HepG2 (cell line): Measurements from ENCODE around the gene PBX1. TPM values are rescaled to one million over a fixed set of nuclear protein-coding genes. Genes with fewer than 3 reads are reported as not detected.

Experiments
- ATAC-seq: fragments of 200-7000 bp; cut with Tn5 transposase; 3 replicates; pipeline ENCODE4 v1.9.1; 2020; ENCODE audit warnings: mild to moderate bottlenecking, moderate library complexity
- BruUV-seq: library from RNA; stranded (reverse); fragments of 400-500 nt; replicated peaks from 2 replicates; lab custom pipeline; 2021; lab: Mats Ljungman, UMichigan
- CTCF ChIA-PET: fragments of 300-600 bp; formaldehyde crosslinking; extraction: SDS; loops from one replicate; lab custom pipeline; 2021; ENCODE audit warnings: low total read pairs, inconsistent platforms, low intra/inter-chr PET ratio; lab: Yijun Ruan, JAX
- POLR2A ChIA-PET: fragments of 350-600 bp; sonication (Branson Sonifier 250); formaldehyde crosslinking; loops from one replicate; lab custom pipeline; 2020; ENCODE audit warnings: antibody characterized with exemption, inconsistent platforms; lab: Yijun Ruan, JAX
- DNase-seq: peaks from one replicate; pipeline ENCODE4 v3.0.0-alpha.2; 2015; ENCODE audit warnings: low spot score
- FAIRE-seq: peaks from 3 replicates; lab custom pipeline; 2011; peaks lifted over from hg19 to GRCh38; lab: Jason Lieb, UNC
- H2AFZ ChIP-seq: one replicate; pipeline ENCODE4 v1.6.1; 2011; ENCODE audit warnings: low read length, inconsistent platforms
- H3K27ac ChIP-seq: fragments of 300-600 bp; 3 replicates; pipeline ENCODE4 v1.8.0; 2011; ENCODE audit warnings: mixed run types, mild to moderate bottlenecking, mixed read lengths, low read length, inconsistent platforms; ENCODE audit not compliant: insufficient read depth; ENCODE audit errors: extremely low read length
- H3K27me3 ChIP-seq, 2 experiments: fragments of 200-600 bp in 1 of 2; 2 replicates in 1 of 2; 3 replicates in 1 of 2; pipeline versions ENCODE4 v1.6.0 to v1.8.0; 2011; ENCODE audit warnings: low read length in 2 of 2, mild to moderate bottlenecking in 2 of 2, moderate library complexity in 2 of 2, inconsistent platforms in 1 of 2; ENCODE audit not compliant: insufficient read depth in 2 of 2, control insufficient read depth in 1 of 2
- H3K36me3 ChIP-seq, 2 experiments: fragments of 200-600 bp in 1 of 2; replicated peaks in 1 of 2; 2 replicates in 1 of 2; 3 replicates in 1 of 2; pipeline versions ENCODE4 v1.5.1 to v1.8.0; 2011; ENCODE audit warnings: low read length in 2 of 2, inconsistent platforms in 1 of 2; ENCODE audit not compliant: insufficient read depth in 2 of 2, control insufficient read depth in 1 of 2
- H3K4me1 ChIP-seq: 2 replicates; pipeline ENCODE4 v1.5.1; 2012; ENCODE audit warnings: low read length, inconsistent platforms; ENCODE audit not compliant: insufficient read depth
- H3K4me2 ChIP-seq: 2 replicates; pipeline ENCODE4 v1.6.0; 2011; ENCODE audit warnings: low read depth, low read length, inconsistent platforms
- H3K4me3 ChIP-seq, 3 experiments: fragments of 200-600 bp in 1 of 3; sonication (generic), shearing (Covaris generic) in 1 of 3; replicated peaks in 1 of 3; 2 replicates each; pipeline ENCODE4 v1.5.1; 2011 to 2016; ENCODE audit warnings: low read length in 3 of 3, inconsistent platforms in 2 of 3, low read depth in 2 of 3, mild to moderate bottlenecking in 2 of 3, control low read depth in 1 of 3, mixed read lengths in 1 of 3; ENCODE audit not compliant: insufficient read depth in 1 of 3
- H3K79me2 ChIP-seq: one replicate; pipeline ENCODE4 v1.6.1; 2011; ENCODE audit warnings: low read length, inconsistent platforms; ENCODE audit not compliant: insufficient read depth
- H3K9ac ChIP-seq: 2 replicates; pipeline ENCODE4 v1.6.0; 2011; ENCODE audit warnings: mild to moderate bottlenecking, low read depth, low read length, inconsistent platforms; ENCODE audit not compliant: insufficient read depth
- H3K9me3 ChIP-seq: 2 replicates; pipeline ENCODE4 v1.5.1; 2012; ENCODE audit warnings: mild to moderate bottlenecking, low read length
- H4K20me1 ChIP-seq: 2 replicates; pipeline ENCODE4 v1.6.0; 2011; ENCODE audit warnings: inconsistent platforms, mild to moderate bottlenecking, low read length, moderate library complexity; ENCODE audit not compliant: insufficient read depth
- ARID2 ChIP-seq: sonication (generic); formaldehyde crosslinking; IDR thresholded peaks from 2 replicates; pipeline ENCODE4 v1.8.1; 2022; ENCODE audit warnings: mild to moderate bottlenecking, missing genetic modification reagents, borderline replicate concordance
- CCDC6 ChIP-seq: sonication (generic); formaldehyde crosslinking; IDR thresholded peaks from 2 replicates; pipeline ENCODE4 v1.8.1; 2022; ENCODE audit warnings: mild to moderate bottlenecking, missing genetic modification reagents, moderate library complexity
- CEBPG ChIP-seq: IDR thresholded peaks from 2 replicates; pipeline ENCODE4 v1.6.1; 2016
- NCOA2 ChIP-seq: sonication (generic); formaldehyde crosslinking; IDR thresholded peaks from 2 replicates; pipeline ENCODE4 v1.8.0; 2022; ENCODE audit warnings: inconsistent platforms
- PHF20 ChIP-seq: sonication (generic); formaldehyde crosslinking; IDR thresholded peaks from 2 replicates; pipeline ENCODE4 v1.5.0; 2020; ENCODE audit warnings: mild to moderate bottlenecking, missing genetic modification reagents
- SCMH1 ChIP-seq: sonication (generic); formaldehyde crosslinking; IDR thresholded peaks from 2 replicates; pipeline ENCODE4 v1.9.0; 2021; ENCODE audit warnings: missing genetic modification reagents, mild to moderate bottlenecking, borderline replicate concordance
- ZFY ChIP-seq: sonication (generic); formaldehyde crosslinking; IDR thresholded peaks from 2 replicates; pipeline ENCODE4 v1.4.0; 2020; ENCODE audit warnings: missing genetic modification reagents
- ZNF256 ChIP-seq: sonication (generic); formaldehyde crosslinking; conservative IDR thresholded peaks from 2 replicates; pipeline ENCODE4 v1.4.0; 2020; ENCODE audit warnings: missing genetic modification reagents
- ZNF337 ChIP-seq: sonication (generic); formaldehyde crosslinking; IDR thresholded peaks from 2 replicates; pipeline ENCODE4 v1.5.1; 2020; ENCODE audit warnings: missing genetic modification reagents, low read depth, mild to moderate bottlenecking, borderline replicate concordance
- ZNF572 ChIP-seq: sonication (generic); formaldehyde crosslinking; IDR thresholded peaks from 2 replicates; pipeline ENCODE4 v1.5.1; 2020; ENCODE audit warnings: mild to moderate bottlenecking, missing genetic modification reagents
- ZNF616 ChIP-seq: sonication (generic); formaldehyde crosslinking; IDR thresholded peaks from 2 replicates; pipeline ENCODE4 v1.5.0; 2020; ENCODE audit warnings: low read depth, mild to moderate bottlenecking, missing genetic modification reagents
- ZNF772 ChIP-seq: sonication (generic); formaldehyde crosslinking; IDR thresholded peaks from 2 replicates; pipeline ENCODE4 v1.5.0; 2020; ENCODE audit warnings: mild to moderate bottlenecking, missing genetic modification reagents
- WGBS: methylation state at CpG from one replicate; pipeline ENCODE4 v1.1.6; 2017; ENCODE audit warnings: low lambda C conversion rate; 5-methylcytosine and 5-hydroxymethylcytosine counted together
- in situ Hi-C: cut with HindIII; loops from 2 replicates; pipeline ENCODE4 v1.10.0; 2017; ENCODE audit warnings: low pct_unique_long_range_greater_than_20kb; ENCODE audit not compliant: extremely low pct_ligation_motif_present
- intact Hi-C: fragments of 100-400 bp; cut with micrococcal nuclease; formaldehyde crosslinking; loops from one replicate; pipeline ENCODE4 v1.10.0; 2022; ENCODE audit not compliant: unreplicated experiment
- polyA plus RNA-seq, 8 experiments: library from polyadenylated mRNA; depleted of rRNA in 3 of 8; stranded (reverse) in 7 of 8; unstranded in 1 of 8; fragments of >200 nt; fragmentation: Illumina TruSeq in 4 of 8; extraction: Trizol in 4 of 8; gene quantifications; 2 replicates each; pipeline versions ENCODE4 v1.2.1 to v1.2.3, GENCODE V29; 2011 to 2016; ENCODE audit warnings: low read depth in 4 of 8, missing spikeins in 1 of 8, mixed read lengths in 1 of 8; ENCODE audit not compliant: insufficient read depth in 1 of 8
- total RNA-seq, 5 experiments: library from RNA; depleted of rRNA; stranded (reverse); fragments of >200 nt; fragmentation: Illumina TruSeq; extraction: Trizol; gene quantifications; 2 replicates each; pipeline ENCODE4 v1.2.3, GENCODE V29; 2016; ENCODE audit warnings: low read depth in 1 of 5
- TF ChIP-seq, protein P1 (sequence below): sonication (generic); formaldehyde crosslinking; IDR thresholded peaks from 2 replicates; pipeline ENCODE4 v1.5.1; 2020; ENCODE audit warnings: missing genetic modification reagents, mild to moderate bottlenecking, borderline replicate concordance
- TF ChIP-seq, protein P2 (sequence below): sonication (generic); formaldehyde crosslinking; IDR thresholded peaks from 2 replicates; pipeline ENCODE4 v1.5.1; 2020; ENCODE audit warnings: mild to moderate bottlenecking, missing genetic modification reagents, moderate library complexity
- TF ChIP-seq, protein P3 (sequence below): conservative IDR thresholded peaks from 2 replicates; pipeline ENCODE4 v1.6.1; 2018; ENCODE audit warnings: missing genetic modification reagents
- TF ChIP-seq, protein P4 (sequence below): sonication (generic); formaldehyde crosslinking; conservative IDR thresholded peaks from 2 replicates; pipeline ENCODE4 v1.5.0; 2020; ENCODE audit warnings: missing genetic modification reagents

Gene PBX1
- total and polyA plus RNA-seq, 2 of the 13 experiments (the other 11 are each of a cell fraction or from before 2014, with no cell fraction given), result 0.24 TPM; not detected in 1

DNA sequence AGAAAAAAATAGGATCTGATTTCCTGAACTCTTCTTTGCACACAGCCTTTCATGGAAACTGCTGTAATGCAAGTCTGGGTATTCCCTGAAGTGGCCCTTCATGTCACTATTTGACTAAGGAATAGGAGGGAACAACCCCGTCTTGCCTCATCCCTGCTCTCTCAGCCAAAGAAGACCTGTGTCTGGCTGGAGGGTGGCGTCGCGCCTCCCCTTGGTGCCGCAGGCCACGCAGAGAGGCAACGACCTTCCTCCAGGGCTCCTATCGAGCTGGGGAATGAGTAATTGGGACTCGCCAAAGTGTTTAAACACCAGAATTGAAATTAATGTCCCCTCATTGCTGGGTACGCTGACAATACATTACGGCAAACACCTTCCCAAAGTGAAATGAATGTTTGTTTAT is 129.8 kb downstream of the PBX1 start (continued):
- TF ChIP-seq, protein P1, sequence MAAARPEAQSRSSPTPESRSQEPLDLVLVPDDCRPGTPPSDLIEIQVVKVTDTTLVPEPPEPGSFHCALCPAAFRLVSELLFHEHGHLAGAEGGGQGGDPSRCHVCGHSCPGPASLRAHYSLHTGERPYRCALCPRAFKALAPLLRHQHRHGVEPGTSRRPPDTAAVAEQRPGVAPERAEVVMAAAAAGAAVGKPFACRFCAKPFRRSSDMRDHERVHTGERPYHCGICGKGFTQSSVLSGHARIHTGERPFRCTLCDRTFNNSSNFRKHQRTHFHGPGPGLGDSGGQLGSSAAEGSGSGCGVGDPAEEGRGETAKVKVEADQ (CRISPR knock-in tag), result no peak
- no peak for TF ChIP-seq ZNF772 (CRISPR knock-in tag)
- no peak for TF ChIP-seq ZFY

DNA sequence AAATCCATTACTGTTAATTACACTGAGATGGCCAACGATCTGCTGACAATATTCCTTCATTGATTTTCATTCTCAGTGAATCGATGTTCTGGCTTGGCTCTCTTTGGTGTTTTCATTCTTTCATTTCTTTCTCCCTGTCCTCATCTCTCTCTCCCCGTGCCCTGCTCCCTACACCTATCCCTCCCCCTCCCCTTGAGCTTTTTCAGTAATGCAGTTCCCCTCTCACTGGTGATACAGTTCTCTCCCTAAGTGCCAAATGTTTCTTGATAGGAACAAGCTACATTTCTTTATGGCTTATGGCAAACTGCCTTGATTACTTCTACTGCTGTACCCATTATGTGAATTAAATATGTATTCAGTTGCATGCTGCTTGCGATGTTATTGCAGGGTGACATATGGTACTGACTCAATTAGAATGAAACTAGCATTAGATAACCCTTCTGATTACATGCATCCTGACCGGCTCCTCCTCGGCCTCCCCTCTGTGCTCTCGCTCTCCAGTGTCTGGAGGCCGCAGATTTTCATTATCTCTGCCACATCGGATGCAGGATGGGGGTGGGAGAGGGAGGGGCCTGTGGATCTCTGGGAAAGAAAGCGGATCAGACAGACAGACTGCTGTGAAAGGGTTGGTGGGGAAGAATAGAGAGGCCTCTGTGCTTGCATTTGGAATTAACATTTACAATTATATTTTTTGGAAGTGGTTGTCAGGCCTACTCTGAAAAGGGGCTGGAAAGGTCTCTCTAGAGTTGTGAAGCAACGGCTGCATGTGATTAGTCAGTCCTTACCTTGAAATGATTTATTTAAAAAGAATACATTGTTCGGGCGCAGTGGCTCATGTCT is 130.9 kb downstream of the PBX1 start:
- intact Hi-C loops, result no loop called here
- H3K9me3 ChIP-seq, result no peaks in the 10 kb centered on the region
- in situ Hi-C loops, result no loop called here
- no peaks in the 10 kb centered on the region for H4K20me1 ChIP-seq
- no peak overlapping the region for H2AFZ ChIP-seq
- POLR2A ChIA-PET, result no interaction called here
- WGBS, result 42% methylated on average over 13 of the region's 13 CpGs
- BruUV-seq, result no TSS peak
- H3K79me2 ChIP-seq, result no peaks in the 10 kb centered on the region
- no peak overlapping the region for H3K4me3 ChIP-seq
- no peak overlapping the region for H3K27ac ChIP-seq
- H3K4me2 ChIP-seq, result no peak overlapping the region
- no peak for ATAC-seq
- no peak overlapping the region for H3K9ac ChIP-seq
- H3K4me1 ChIP-seq, result no peaks in the 10 kb centered on the region
- H3K27me3 ChIP-seq, result no peaks in the 10 kb centered on the region
- no peak for FAIRE-seq
- no peaks in the 10 kb centered on the region for H3K36me3 ChIP-seq
- DNase-seq, result no peak
- CTCF ChIA-PET, result no interaction called here
- no peak for TF ChIP-seq NCOA2 (CRISPR knock-in tag)
- TF ChIP-seq ZNF572 (CRISPR knock-in tag), result no peak
- TF ChIP-seq ZNF616, result no peak
- TF ChIP-seq, protein P2, sequence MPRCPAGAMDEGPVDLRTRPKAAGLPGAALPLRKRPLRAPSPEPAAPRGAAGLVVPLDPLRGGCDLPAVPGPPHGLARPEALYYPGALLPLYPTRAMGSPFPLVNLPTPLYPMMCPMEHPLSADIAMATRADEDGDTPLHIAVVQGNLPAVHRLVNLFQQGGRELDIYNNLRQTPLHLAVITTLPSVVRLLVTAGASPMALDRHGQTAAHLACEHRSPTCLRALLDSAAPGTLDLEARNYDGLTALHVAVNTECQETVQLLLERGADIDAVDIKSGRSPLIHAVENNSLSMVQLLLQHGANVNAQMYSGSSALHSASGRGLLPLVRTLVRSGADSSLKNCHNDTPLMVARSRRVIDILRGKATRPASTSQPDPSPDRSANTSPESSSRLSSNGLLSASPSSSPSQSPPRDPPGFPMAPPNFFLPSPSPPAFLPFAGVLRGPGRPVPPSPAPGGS, result no peak
- TF ChIP-seq ARID2 (CRISPR knock-in tag), result no peak
- TF ChIP-seq, protein P3, sequence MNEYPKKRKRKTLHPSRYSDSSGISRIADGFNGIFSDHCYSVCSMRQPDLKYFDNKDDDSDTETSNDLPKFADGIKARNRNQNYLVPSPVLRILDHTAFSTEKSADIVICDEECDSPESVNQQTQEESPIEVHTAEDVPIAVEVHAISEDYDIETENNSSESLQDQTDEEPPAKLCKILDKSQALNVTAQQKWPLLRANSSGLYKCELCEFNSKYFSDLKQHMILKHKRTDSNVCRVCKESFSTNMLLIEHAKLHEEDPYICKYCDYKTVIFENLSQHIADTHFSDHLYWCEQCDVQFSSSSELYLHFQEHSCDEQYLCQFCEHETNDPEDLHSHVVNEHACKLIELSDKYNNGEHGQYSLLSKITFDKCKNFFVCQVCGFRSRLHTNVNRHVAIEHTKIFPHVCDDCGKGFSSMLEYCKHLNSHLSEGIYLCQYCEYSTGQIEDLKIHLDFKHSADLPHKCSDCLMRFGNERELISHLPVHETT, result no peak
- TF ChIP-seq CEBPG, result no peak
- no peak for TF ChIP-seq ZNF256
- no peak for TF ChIP-seq PHF20 (CRISPR knock-in tag)
- TF ChIP-seq SCMH1 (CRISPR knock-in tag), result no peak
- TF ChIP-seq, protein P4, sequence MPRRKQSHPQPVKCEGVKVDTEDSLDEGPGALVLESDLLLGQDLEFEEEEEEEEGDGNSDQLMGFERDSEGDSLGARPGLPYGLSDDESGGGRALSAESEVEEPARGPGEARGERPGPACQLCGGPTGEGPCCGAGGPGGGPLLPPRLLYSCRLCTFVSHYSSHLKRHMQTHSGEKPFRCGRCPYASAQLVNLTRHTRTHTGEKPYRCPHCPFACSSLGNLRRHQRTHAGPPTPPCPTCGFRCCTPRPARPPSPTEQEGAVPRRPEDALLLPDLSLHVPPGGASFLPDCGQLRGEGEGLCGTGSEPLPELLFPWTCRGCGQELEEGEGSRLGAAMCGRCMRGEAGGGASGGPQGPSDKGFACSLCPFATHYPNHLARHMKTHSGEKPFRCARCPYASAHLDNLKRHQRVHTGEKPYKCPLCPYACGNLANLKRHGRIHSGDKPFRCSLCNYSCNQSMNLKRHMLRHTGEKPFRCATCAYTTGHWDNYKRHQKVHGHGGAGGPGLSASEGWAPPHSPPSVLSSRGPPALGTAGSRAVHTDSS (CRISPR knock-in tag), result no peak
- no peak for TF ChIP-seq ZNF337 (CRISPR knock-in tag)
- TF ChIP-seq CCDC6, result no peak
